ENCODE measurements around the gene SRGAP1. TPM values are rescaled to one million over a fixed set of nuclear protein-coding genes. Genes with fewer than 3 reads are reported as not detected.

SRGAP1 gene
- polyA plus RNA-seq, 1 donor from 2014 or later: 4.8 TPM

- no peaks in the 10 kb centered on the region for H3F3A ChIP-seq (ENCODE audit: insufficient read depth, low read length, poor library complexity, severe bottlenecking)
- TF ChIP-seq RAD21 (conservative IDR thresholded peaks at IDR 0.05) (no peak), REST (IDR thresholded peaks at IDR 0.05; ENCODE audit: borderline replicate concordance) (no peak), EZH2 (IDR thresholded peaks at IDR 0.05; ENCODE audit: borderline replicate concordance, insufficient read depth, low read length, poor library complexity, severe bottlenecking) (no peak), MXI1 (conservative IDR thresholded peaks at IDR 0.05; ENCODE audit: poor library complexity, severe bottlenecking) (no peak), TAF1 (IDR thresholded peaks at IDR 0.05; ENCODE audit: low read depth) (no peak), EP300 (conservative IDR thresholded peaks at IDR 0.05; ENCODE audit: poor library complexity, severe bottlenecking) (no peak), SMC3 (conservative IDR thresholded peaks at IDR 0.05; ENCODE audit: poor library complexity) (no peak)
Measured at GRCh38 chr12:64142784-64143183, 298.3 kb downstream of the SRGAP1 start.

GRCh38 chr12:64145226-64145625 is 300.7 kb downstream of the SRGAP1 start:
- H3K27me3 ChIP-seq (ENCODE audit: insufficient read depth, low read depth, low read length): no peaks in the 10 kb centered on the region
- H2AFZ ChIP-seq (ENCODE audit: low read depth, low read length): no peak overlapping the region
- no peaks in the 10 kb centered on the region for H4K20me1 ChIP-seq (ENCODE audit: insufficient read depth)
- no peak overlapping the region for H3K27ac ChIP-seq (ENCODE audit: low read length)
- no peak overlapping the region for H3K4me2 ChIP-seq (ENCODE audit: low read length)
- no peak for TF ChIP-seq SMC3 (conservative IDR thresholded peaks at IDR 0.05; ENCODE audit: poor library complexity)
- no peak for TF ChIP-seq EP300 (conservative IDR thresholded peaks at IDR 0.05; ENCODE audit: poor library complexity, severe bottlenecking)
- no peak for TF ChIP-seq MXI1 (conservative IDR thresholded peaks at IDR 0.05; ENCODE audit: poor library complexity, severe bottlenecking)
- no peak for TF ChIP-seq RAD21 (conservative IDR thresholded peaks at IDR 0.05)
- no peak for TF ChIP-seq EZH2 (IDR thresholded peaks at IDR 0.05; ENCODE audit: borderline replicate concordance, insufficient read depth, low read length, poor library complexity, severe bottlenecking)
- no peak for TF ChIP-seq REST (IDR thresholded peaks at IDR 0.05; ENCODE audit: borderline replicate concordance)
- no peak for TF ChIP-seq TAF1 (IDR thresholded peaks at IDR 0.05; ENCODE audit: low read depth)
- no peak overlapping the region for H3K9ac ChIP-seq (ENCODE audit: low read length)
- no peaks in the 10 kb centered on the region for H3K9me2 ChIP-seq (ENCODE audit: insufficient read depth, low read length)
- H3K79me2 ChIP-seq (replicated peaks; ENCODE audit: insufficient read depth, low read length): no peaks in the 10 kb centered on the region
- no peaks in the 10 kb centered on the region for H3K9me3 ChIP-seq (ENCODE audit: low read length)
- H3K4me3 ChIP-seq (ENCODE audit: low read length): no peak overlapping the region
- peaks cover 18% of the 10 kb centered on the region for H3K36me3 ChIP-seq (ENCODE audit: insufficient read depth, low read length)
- H3F3A ChIP-seq (ENCODE audit: insufficient read depth, low read length, poor library complexity, severe bottlenecking): no peaks in the 10 kb centered on the region

More at GRCh38 chr12:64142784-64143183, 298.3 kb downstream of the SRGAP1 start:
- Histone ChIP-seq H4K20me1 (ENCODE audit: insufficient read depth) (no peaks in the 10 kb centered on the region), H2AFZ (ENCODE audit: low read depth, low read length) (no peak overlapping the region), H3K79me2 (replicated peaks; ENCODE audit: insufficient read depth, low read length) (no peaks in the 10 kb centered on the region), H3K36me3 (ENCODE audit: insufficient read depth, low read length) (peaks cover 18% of the 10 kb centered on the region), H3K9me2 (ENCODE audit: insufficient read depth, low read length) (no peaks in the 10 kb centered on the region), H3K27ac (ENCODE audit: low read length) (no peak overlapping the region), H3K27me3 (ENCODE audit: insufficient read depth, low read depth, low read length) (no peaks in the 10 kb centered on the region), H3K9ac (ENCODE audit: low read length) (no peak overlapping the region), H3K9me3 (ENCODE audit: low read length) (no peaks in the 10 kb centered on the region), H3K4me3 (ENCODE audit: low read length) (no peak overlapping the region), H3K4me2 (ENCODE audit: low read length) (no peak overlapping the region)

All from neural cell (in vitro differentiated cells).